Measurements from ENCODE around the gene HACD2.
"Not testable (repeated sequence)": the region's sequence is repeated elsewhere in the genome, so short reads cannot be mapped to it uniquely, and the experiment has no call there.

The HACD2 gene

DNA sequence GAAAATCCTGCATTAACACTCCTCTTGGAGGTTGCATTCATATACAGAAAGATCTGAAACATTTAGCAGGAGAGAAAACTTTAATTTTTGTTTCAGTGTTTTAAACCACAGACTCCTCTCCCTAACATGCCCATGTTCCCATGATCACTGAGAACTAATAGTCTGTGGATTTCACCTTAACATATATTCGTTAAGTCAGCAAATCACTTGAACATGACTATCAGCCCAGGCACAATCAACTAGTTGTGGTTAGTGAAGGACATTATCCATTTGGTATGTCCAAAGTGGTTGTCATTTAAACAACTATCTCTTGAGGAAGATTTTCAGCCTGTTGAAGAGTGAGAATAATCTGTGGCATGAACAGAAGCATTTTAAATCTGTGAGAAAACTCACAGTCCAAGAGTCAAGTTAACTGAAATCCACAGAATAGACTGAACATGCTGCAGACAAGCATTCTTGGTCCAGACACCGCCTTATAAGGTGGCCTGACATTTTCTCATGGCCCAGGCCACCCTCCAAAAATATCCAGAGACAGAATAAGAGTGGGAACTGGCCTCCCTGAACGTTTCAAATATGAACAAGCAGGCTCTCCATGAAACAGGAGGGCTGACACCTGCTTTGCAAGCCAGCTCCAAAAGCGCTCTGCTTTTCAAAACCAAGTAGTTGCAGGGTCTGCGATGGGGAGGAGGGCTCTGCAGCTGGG is 96.1 kb downstream of the HACD2 start:
- no peaks in the 10 kb centered on the region for H3K27me3 ChIP-seq (ENCODE audit: insufficient read depth, poor library complexity, severe bottlenecking)
- H3K27ac ChIP-seq (ENCODE audit: poor library complexity, severe bottlenecking), result no peak overlapping the region
- H3K4me3 ChIP-seq (ENCODE audit: severe bottlenecking), result no peak overlapping the region
- ATAC-seq (ENCODE audit: low read depth), result no peak
- no peak for TF ChIP-seq CTCF (IDR thresholded peaks at IDR 0.05; ENCODE audit: poor library complexity, severe bottlenecking)
- no peaks in the 10 kb centered on the region for H3K9me3 ChIP-seq (ENCODE audit: severe bottlenecking)
- H3K36me3 ChIP-seq (ENCODE audit: low read depth), result peaks cover 24% of the 10 kb centered on the region
- H3K4me1 ChIP-seq (ENCODE audit: insufficient read depth, poor library complexity, severe bottlenecking), result no peaks in the 10 kb centered on the region
- no peak for DNase-seq (ENCODE audit: low spot score)

DNA sequence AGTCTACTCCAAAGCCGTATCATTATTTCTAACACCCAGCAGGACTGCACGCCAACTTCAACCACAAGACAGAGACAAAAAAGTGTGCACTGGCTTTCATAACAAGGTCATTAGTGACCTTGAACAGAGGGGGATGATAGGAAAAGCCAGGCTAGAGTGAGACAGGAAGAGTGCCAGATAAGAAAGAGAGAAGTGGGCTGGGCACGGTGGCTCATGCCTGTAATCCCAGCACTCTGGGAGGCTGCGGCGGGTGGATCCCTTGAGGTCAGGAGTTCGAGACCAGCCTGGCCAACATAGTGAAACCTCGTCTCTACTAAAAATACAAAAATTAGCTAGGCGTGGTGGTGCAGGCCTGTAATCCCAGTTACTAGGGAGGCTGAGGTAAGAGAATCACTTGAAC is 97.8 kb downstream of the HACD2 start:
- not testable (repeated sequence) for ATAC-seq (ENCODE audit: low read depth); H3K9me3 ChIP-seq (ENCODE audit: severe bottlenecking); H3K4me1 ChIP-seq (ENCODE audit: insufficient read depth, poor library complexity, severe bottlenecking); DNase-seq (ENCODE audit: low spot score); H3K4me3 ChIP-seq (ENCODE audit: severe bottlenecking); H3K27me3 ChIP-seq (ENCODE audit: insufficient read depth, poor library complexity, severe bottlenecking); H3K27ac ChIP-seq (ENCODE audit: poor library complexity, severe bottlenecking)
- peaks cover 10% of the 10 kb centered on the region for H3K36me3 ChIP-seq (ENCODE audit: low read depth)

- DNase-seq (ENCODE audit: low spot score), result no peak
These were observed 98.4 kb downstream of the HACD2 start for GRCh38 chr3:123486460-123486859.

GRCh38 chr3:123485551-123485950 is 99.3 kb downstream of the HACD2 start:
- H3K27ac ChIP-seq (ENCODE audit: poor library complexity, severe bottlenecking), result no peak overlapping the region

More at GRCh38 chr3:123486460-123486859, 98.4 kb downstream of the HACD2 start:
- H3K27ac ChIP-seq (ENCODE audit: poor library complexity, severe bottlenecking), result no peak overlapping the region
- no peak overlapping the region for H3K4me3 ChIP-seq (ENCODE audit: severe bottlenecking)
- H3K4me1 ChIP-seq (ENCODE audit: insufficient read depth, poor library complexity, severe bottlenecking), result no peaks in the 10 kb centered on the region
- TF ChIP-seq CTCF (IDR thresholded peaks at IDR 0.05; ENCODE audit: poor library complexity, severe bottlenecking), result no peak
- ATAC-seq (ENCODE audit: low read depth), result no peak
- no peaks in the 10 kb centered on the region for H3K9me3 ChIP-seq (ENCODE audit: severe bottlenecking)
- no peaks in the 10 kb centered on the region for H3K27me3 ChIP-seq (ENCODE audit: insufficient read depth, poor library complexity, severe bottlenecking)
- H3K36me3 ChIP-seq (ENCODE audit: low read depth), result peaks cover 10% of the 10 kb centered on the region

DNA sequence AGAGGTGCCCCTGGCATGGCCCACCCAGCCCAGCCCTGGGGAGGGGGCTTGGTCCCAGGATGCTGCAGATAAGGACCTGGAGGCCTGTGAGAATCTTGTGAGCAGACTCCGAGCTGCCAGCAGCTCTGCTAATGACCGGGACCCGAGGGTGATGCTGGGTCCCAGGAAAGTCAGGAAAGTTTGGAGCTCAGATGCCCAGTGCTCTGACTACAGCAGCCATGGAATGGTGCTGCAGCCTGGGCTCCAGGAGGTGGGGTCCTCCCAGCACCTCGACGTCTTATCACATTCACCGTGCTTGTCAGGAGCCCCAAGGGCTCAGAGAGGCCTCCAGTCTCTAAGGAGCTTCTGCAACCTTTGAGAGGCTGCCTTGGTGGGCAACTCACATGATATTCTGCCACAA is 101.7 kb downstream of the HACD2 start:
- DNase-seq (ENCODE audit: low spot score) (no peak), ATAC-seq (ENCODE audit: low read depth) (no peak)
- Histone ChIP-seq H3K27ac (ENCODE audit: poor library complexity, severe bottlenecking) (no peak overlapping the region), H3K9me3 (ENCODE audit: severe bottlenecking) (no peaks in the 10 kb centered on the region), H3K36me3 (ENCODE audit: low read depth) (no peaks in the 10 kb centered on the region), H3K27me3 (ENCODE audit: insufficient read depth, poor library complexity, severe bottlenecking) (no peaks in the 10 kb centered on the region), H3K4me3 (ENCODE audit: severe bottlenecking) (no peak overlapping the region), H3K4me1 (ENCODE audit: insufficient read depth, poor library complexity, severe bottlenecking) (no peaks in the 10 kb centered on the region)
- no peak for TF ChIP-seq CTCF (IDR thresholded peaks at IDR 0.05; ENCODE audit: poor library complexity, severe bottlenecking)

More at GRCh38 chr3:123485551-123485950, 99.3 kb downstream of the HACD2 start:
- Histone ChIP-seq H3K4me3 (ENCODE audit: severe bottlenecking) (no peak overlapping the region), H3K9me3 (ENCODE audit: severe bottlenecking) (no peaks in the 10 kb centered on the region), H3K36me3 (ENCODE audit: low read depth) (peaks cover 5% of the 10 kb centered on the region; the same call in 1 of the 2 replicates), H3K27me3 (ENCODE audit: insufficient read depth, poor library complexity, severe bottlenecking) (no peaks in the 10 kb centered on the region), H3K4me1 (ENCODE audit: insufficient read depth, poor library complexity, severe bottlenecking) (no peaks in the 10 kb centered on the region)
- ATAC-seq (ENCODE audit: low read depth), result no peak
- TF ChIP-seq CTCF (IDR thresholded peaks at IDR 0.05; ENCODE audit: poor library complexity, severe bottlenecking), result no peak
- no peak for DNase-seq (ENCODE audit: low spot score)

Measured in RWPE2 (cell line).